Measurements from ENCODE around the gene ZMYND15.

DNA sequence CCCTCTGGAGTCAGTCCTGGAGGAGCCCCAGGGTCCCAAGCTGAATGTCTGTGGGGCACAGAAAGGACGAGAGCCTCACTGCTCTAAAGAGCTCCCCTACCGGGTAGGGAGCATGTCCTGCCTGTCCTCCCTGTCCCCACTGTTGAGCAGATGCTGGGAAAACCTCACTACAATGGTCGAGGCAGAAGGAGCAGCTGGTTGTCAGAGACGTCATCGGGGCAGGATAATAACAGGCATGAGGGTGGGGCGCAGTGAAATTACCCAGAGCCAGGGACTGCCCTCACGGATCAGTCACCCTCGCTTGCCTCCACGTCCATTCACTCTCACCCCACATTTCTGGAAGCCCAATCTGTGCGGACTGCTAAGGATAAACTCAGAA lies 32.6 kb downstream of the ZMYND15 start:
- no peak for TF ChIP-seq CTCF (IDR thresholded peaks at IDR 0.05)
- TF ChIP-seq POLR2AphosphoS5 (IDR thresholded peaks at IDR 0.05), result peak in 1 of 3 donors; percentile 37
